ENCODE measurements around the gene DENND2C.

DENND2C gene

DNA sequence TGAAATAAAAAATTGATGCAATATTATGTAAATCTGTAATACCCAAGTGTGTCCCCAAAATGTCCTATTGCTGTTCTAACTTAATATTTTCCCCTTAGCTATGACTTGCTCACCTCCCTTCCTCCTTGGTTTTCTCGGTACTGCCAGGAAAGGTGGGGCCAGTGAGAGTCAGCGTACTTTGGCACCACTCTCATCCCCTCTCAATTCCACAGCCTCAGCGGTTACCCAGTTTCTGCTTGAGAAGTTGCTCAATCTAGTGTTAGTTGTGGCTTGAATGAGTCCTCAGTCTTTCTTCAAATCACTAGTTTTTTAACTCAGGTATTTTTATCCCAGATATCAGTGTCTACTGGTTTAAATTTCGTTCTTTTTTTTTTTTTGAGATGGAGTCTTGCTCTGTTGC is 120.7 kb downstream of the DENND2C start:
- TF ChIP-seq, protein P1, sequence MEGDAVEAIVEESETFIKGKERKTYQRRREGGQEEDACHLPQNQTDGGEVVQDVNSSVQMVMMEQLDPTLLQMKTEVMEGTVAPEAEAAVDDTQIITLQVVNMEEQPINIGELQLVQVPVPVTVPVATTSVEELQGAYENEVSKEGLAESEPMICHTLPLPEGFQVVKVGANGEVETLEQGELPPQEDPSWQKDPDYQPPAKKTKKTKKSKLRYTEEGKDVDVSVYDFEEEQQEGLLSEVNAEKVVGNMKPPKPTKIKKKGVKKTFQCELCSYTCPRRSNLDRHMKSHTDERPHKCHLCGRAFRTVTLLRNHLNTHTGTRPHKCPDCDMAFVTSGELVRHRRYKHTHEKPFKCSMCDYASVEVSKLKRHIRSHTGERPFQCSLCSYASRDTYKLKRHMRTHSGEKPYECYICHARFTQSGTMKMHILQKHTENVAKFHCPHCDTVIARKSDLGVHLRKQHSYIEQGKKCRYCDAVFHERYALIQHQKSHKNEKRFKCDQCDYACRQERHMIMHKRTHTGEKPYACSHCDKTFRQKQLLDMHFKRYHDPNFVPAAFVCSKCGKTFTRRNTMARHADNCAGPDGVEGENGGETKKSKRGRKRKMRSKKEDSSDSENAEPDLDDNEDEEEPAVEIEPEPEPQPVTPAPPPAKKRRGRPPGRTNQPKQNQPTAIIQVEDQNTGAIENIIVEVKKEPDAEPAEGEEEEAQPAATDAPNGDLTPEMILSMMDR (IDR thresholded peaks at IDR 0.05; ENCODE audit: insufficient read depth, missing control alignments): no peak
- DNase-seq (ENCODE audit: insufficient read length, low spot score): no peak
- no peak for FAIRE-seq

DNA sequence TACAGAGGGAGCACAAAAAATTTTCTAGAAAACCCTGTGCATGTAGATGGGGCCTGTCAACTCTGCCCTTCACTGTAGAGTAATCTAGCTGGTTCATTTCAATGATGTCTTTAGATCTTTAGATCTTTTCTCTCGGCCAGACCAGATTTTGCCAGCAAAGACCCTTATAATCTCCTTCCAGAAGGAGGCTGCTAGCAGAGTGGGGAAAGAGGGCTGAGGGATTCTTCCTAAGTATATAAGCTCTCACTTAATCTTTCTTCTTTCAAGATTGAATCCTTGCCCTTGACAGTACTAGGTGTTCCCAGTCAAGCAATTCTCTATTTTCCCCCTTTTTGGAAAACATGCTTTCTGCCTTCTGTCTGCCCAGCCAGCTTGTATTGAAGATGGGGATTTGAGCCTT is 122.8 kb downstream of the DENND2C start:
- FAIRE-seq (peak; percentile 32), DNase-seq (ENCODE audit: insufficient read length, low spot score) (peak; percentile 31)
- TF ChIP-seq, protein P1 (IDR thresholded peaks at IDR 0.05; ENCODE audit: insufficient read depth, missing control alignments): no peak

DNA sequence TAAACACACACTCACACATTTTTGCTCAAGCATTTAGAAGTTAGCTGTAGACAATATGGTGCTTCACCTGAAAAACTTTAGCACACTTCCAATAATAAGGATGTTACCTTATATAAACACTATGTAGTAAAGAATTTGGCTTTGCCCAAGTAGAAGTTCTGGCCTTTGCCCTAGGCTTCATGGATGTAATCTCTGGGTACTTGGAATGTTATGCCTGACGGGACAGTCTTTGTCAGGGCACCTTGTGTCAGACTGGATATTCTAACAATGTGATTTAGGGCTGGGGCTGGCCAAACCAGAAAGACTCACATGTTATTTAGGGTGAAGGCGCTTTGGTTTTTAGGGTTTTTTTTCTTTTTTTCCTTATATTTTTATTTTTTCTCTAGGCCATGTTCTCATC is 124.1 kb downstream of the DENND2C start:
- TF ChIP-seq, protein P1 (IDR thresholded peaks at IDR 0.05; ENCODE audit: insufficient read depth, missing control alignments): no peak
- DNase-seq (ENCODE audit: insufficient read length, low spot score) (no peak), FAIRE-seq (no peak)

DNA sequence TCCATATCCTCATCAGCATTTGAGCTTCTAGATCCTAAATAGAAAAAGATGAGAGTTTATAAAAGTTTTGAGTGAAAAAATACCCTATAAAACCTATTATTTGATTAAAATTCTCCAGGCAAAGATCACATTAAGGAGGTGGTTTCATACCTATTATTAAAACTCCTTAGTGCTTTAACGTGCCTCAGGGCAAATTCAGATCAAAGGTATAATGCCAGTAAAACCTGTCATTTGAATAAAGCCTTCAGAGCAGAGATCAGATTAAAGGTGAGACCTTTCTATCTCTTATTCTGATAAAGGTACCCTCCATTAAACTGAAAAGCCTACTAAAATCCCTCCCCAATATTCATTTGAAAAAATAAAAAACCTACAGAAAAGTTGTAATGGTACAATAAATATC is 124.5 kb downstream of the DENND2C start:
- DNase-seq (ENCODE audit: insufficient read length, low spot score) (no peak), FAIRE-seq (no peak)
- TF ChIP-seq, protein P1 (IDR thresholded peaks at IDR 0.05; ENCODE audit: insufficient read depth, missing control alignments): no peak

DNA sequence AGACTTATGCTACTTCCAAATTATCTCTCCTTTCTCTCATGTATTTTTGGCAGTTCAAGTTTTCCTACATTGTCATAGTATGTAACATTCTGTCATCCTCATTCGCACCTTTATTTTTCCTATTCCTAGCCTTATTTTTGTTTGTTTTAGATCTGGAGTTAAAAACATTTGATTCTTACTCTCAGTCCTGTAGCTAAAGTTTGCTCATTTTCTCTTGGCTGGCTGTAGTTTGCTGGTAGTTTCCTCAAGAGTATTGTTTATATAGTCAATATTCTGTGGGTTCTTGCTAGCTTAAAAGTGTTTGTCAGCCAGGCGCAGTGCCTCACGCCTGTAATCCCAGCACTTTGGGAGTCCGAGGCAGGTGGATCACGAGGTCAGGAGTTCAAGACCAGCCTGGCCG is 129.0 kb downstream of the DENND2C start:
- TF ChIP-seq, protein P1 (IDR thresholded peaks at IDR 0.05; ENCODE audit: insufficient read depth, missing control alignments): no peak
- DNase-seq (ENCODE audit: insufficient read length, low spot score) (no peak), FAIRE-seq (no peak)

DNA sequence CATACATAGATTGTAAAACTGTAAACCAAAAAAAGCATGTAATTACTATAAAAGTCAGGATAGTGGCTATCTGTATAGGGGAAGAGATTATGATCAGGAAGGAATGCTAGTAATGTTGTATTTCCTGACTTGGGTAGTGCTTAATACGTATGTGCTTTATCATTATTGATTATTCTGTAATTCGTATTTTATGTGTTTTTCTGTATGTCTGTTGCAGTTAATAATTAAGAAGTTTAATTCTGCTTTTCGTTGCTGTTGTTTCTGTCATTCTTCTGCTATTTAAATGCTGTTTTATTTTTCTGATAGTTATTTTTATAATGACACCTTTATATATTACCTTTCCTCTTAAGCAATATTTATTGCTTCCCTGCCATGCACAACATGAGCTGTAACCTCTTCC is 129.6 kb downstream of the DENND2C start:
- no peak for DNase-seq (ENCODE audit: insufficient read length, low spot score)
- TF ChIP-seq, protein P1 (IDR thresholded peaks at IDR 0.05; ENCODE audit: insufficient read depth, missing control alignments): no peak
- FAIRE-seq: no peak

DNA sequence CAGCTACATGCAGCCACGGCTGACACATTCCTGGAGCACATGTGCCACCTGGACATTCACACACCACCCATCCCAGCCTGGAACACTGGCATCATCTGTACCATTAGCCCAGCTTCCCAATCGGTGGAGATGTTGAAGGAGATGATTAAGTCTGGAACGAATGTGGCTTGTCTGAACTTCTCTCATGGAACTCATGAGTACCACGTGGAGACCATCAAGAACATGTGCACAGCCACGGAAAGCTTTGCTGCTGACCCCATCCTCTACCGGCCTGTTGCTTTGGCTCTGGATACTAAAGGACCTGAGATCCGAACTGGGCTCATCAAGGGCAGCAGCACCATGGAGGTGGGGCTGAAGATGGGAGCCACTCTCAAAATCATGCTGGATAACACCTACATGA is 133.8 kb downstream of the DENND2C start:
- FAIRE-seq (no peak), DNase-seq (ENCODE audit: insufficient read length, low spot score) (no peak)
- TF ChIP-seq, protein P1 (IDR thresholded peaks at IDR 0.05; ENCODE audit: insufficient read depth, missing control alignments): no peak

All from D721Med (cell line).